HL-60 (cell line): ENCODE measurements around the gene SLC22A23.

ENCODE experiments used
- DNase-seq, 2 experiments: peaks; one replicate each; pipeline ENCODE4 v3.0.0-alpha.2; 2010 to 2020; ENCODE audit warnings: low read depth in 1 of 2, low spot score in 1 of 2
- H3K27ac ChIP-seq: fragments of 250-450 bp; sonication (Bioruptor Pico); replicated peaks from 2 replicates; pipeline ENCODE4 v1.5.1; 2020; ENCODE audit warnings: mild to moderate bottlenecking, moderate library complexity
- H3K27me3 ChIP-seq: fragments of 250-450 bp; sonication (Bioruptor Pico); 2 replicates; pipeline ENCODE4 v1.5.1; 2021; ENCODE audit warnings: mild to moderate bottlenecking, moderate library complexity; ENCODE audit not compliant: insufficient read depth, poor library complexity, severe bottlenecking
- H3K4me3 ChIP-seq: replicated peaks from 2 replicates; pipeline ENCODE4 v1.5.1; 2011; ENCODE audit warnings: mild to moderate bottlenecking, control low read depth, low read length; ENCODE audit not compliant: insufficient read depth
- CTCF ChIP-seq: IDR thresholded peaks from one replicate; pipeline ENCODE4 v1.5.1; 2011; ENCODE audit warnings: low read length, control low read depth, inconsistent platforms; ENCODE audit not compliant: insufficient read depth
- GABPA ChIP-seq: IDR thresholded peaks from 2 replicates; pipeline ENCODE4 v1.6.1; 2012; ENCODE audit warnings: low read depth
- POLR2AphosphoS5 ChIP-seq: IDR thresholded peaks from 2 replicates; pipeline ENCODE4 v1.6.1; 2012; ENCODE audit warnings: low read depth
- REST ChIP-seq: IDR thresholded peaks from 2 replicates; pipeline ENCODE4 v1.6.1; 2012; ENCODE audit warnings: low read depth; ENCODE audit not compliant: insufficient replicate concordance
- SPI1 ChIP-seq: IDR thresholded peaks from 2 replicates; pipeline ENCODE4 v1.6.1; 2012; ENCODE audit warnings: low read depth, mild to moderate bottlenecking, borderline replicate concordance

SLC22A23 gene

GRCh38 chr6:3318821-3319540 lies 137.9 kb downstream of the SLC22A23 start:
- Histone ChIP-seq H3K4me3 (no peak overlapping the region), H3K27ac (no peak overlapping the region), H3K27me3 (no peaks in the 10 kb centered on the region)
- DNase-seq: no peak
- TF ChIP-seq CTCF (no peak), SPI1 (peak; percentile 67)

DNA sequence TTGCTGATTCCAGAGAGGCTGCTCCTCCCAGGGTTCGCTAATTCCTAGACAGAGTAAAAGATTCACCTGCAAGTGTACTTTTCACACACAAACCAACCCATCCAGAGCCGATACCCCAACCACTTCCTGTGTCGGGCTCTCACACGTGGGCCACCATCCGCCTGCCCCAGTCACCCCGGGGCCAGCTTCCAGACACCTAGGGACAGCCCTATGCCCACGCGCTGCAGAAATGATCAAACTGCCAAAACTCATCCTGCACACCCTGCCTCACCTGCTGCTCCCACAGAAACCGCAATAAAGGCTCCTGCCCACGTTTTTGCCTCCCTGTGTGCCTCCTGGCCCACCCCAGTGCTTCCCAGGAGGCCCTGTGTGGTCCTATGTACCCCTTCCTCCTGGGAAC lies 138.6 kb downstream of the SLC22A23 start:
- TF ChIP-seq CTCF (no peak), POLR2AphosphoS5 (no peak), SPI1 (no peak), GABPA (no peak), REST (no peak)
- DNase-seq: no peak
- Histone ChIP-seq H3K27me3 (no peaks in the 10 kb centered on the region), H3K4me3 (no peak overlapping the region), H3K27ac (no peak overlapping the region)

GRCh38 chr6:3317741-3318211 lies 139.1 kb downstream of the SLC22A23 start:
- Histone ChIP-seq H3K27ac (no peak overlapping the region), H3K27me3 (no peaks in the 10 kb centered on the region), H3K4me3 (no peak overlapping the region)
- TF ChIP-seq SPI1 (no peak), POLR2AphosphoS5 (no peak), CTCF (no peak), GABPA (no peak), REST (no peak)
- DNase-seq: no peak

- DNase-seq: no peak
- H3K4me3 ChIP-seq: no peak overlapping the region
- no peak for TF ChIP-seq REST
- TF ChIP-seq GABPA: no peak
- TF ChIP-seq SPI1: no peak
- H3K27ac ChIP-seq: no peak overlapping the region
- H3K27me3 ChIP-seq: no peaks in the 10 kb centered on the region
These were observed 140.0 kb downstream of the SLC22A23 start for GRCh38 chr6:3316818-3317217.
